ENCODE results near the gene KLHDC1.
"Not testable (repeated sequence)": the region's sequence is repeated elsewhere in the genome, so short reads cannot be mapped to it uniquely, and the experiment has no call there.

The KLHDC1 gene

GRCh38 chr14:49692811-49693734 is at the start of gene KLHDC1:
Gene KLHDC1 (plus strand): TSS chr14:49693120. CDS start chr14:49693195, 75 bp downstream.
- peak; percentile 41 to 91 (median 79) for DNase-seq

GRCh38 chr14:49653508-49653907 is 39.4 kb upstream of the KLHDC1 start:
- DNase-seq, result no peak

GRCh38 chr14:49654511-49654910 is 38.4 kb upstream of the KLHDC1 start:
- no peak for DNase-seq

GRCh38 chr14:49657500-49657899 is 35.4 kb upstream of the KLHDC1 start:
- DNase-seq, result not testable (repeated sequence)

- DNase-seq, result no peak
Observed at GRCh38 chr14:49659526-49660455, 33.1 kb upstream of the KLHDC1 start.

- DNase-seq, result no peak
Observed at GRCh38 chr14:49670475-49670874, 22.4 kb upstream of the KLHDC1 start.

- DNase-seq, result no peak
Observed at GRCh38 chr14:49673586-49673985, 19.3 kb upstream of the KLHDC1 start.

- DNase-seq, result no peak
Observed at GRCh38 chr14:49677643-49678042, 15.3 kb upstream of the KLHDC1 start.

GRCh38 chr14:49679271-49679670 is 13.6 kb upstream of the KLHDC1 start:
- DNase-seq, result no peak

GRCh38 chr14:49686425-49686824 is 6.5 kb upstream of the KLHDC1 start:
- no peak for DNase-seq

- DNase-seq, result peak in 55 of 58 donors; percentile 5 to 75 (median 46)
Observed at GRCh38 chr14:49687942-49688700, 4.8 kb upstream of the KLHDC1 start, which contains the start of gene POLE2. Gene POLE2 (minus strand): TSS chr14:49688214. CDS start chr14:49688203, 11 bp downstream.

GRCh38 chr14:49688701-49689030 is 4.3 kb upstream of the KLHDC1 start:
- DNase-seq, result no peak

GRCh38 chr14:49691031-49691430 is 1.9 kb upstream of the KLHDC1 start:
- DNase-seq, result no peak

GRCh38 chr14:49692193-49692757 is 645 bp upstream of the KLHDC1 start:
- DNase-seq, result no peak

- not testable (repeated sequence) for DNase-seq
Observed at GRCh38 chr14:49693735-49694124, 810 bp downstream of the KLHDC1 start.

GRCh38 chr14:49702725-49703124 is 9.8 kb downstream of the KLHDC1 start:
- no peak for DNase-seq

- DNase-seq, result no peak
Observed at GRCh38 chr14:49703965-49704364, 11.0 kb downstream of the KLHDC1 start.

- not testable (repeated sequence) for DNase-seq
Observed at GRCh38 chr14:49704471-49704870, 11.6 kb downstream of the KLHDC1 start.

GRCh38 chr14:49710993-49711392 is 18.1 kb downstream of the KLHDC1 start:
- DNase-seq, result not testable (repeated sequence)

- DNase-seq, result no peak
Observed at GRCh38 chr14:49720744-49721143, 27.8 kb downstream of the KLHDC1 start.
